GM10266 (cell line): ENCODE data around the gene CTNNBIP1.

Source experiments
- DNase-seq: peaks from one replicate; pipeline ENCODE4 v3.0.0; 2012; ENCODE audit errors: extremely low spot score
- CTCF ChIP-seq: IDR thresholded peaks from 2 replicates; pipeline ENCODE4 v1.5.1; 2012; ENCODE audit warnings: mild to moderate bottlenecking, low read depth; ENCODE audit not compliant: control insufficient read depth, insufficient read depth; ENCODE audit errors: missing control alignments

CTNNBIP1 gene

GRCh38 chr1:9863371-9863770 is 46.7 kb downstream of the CTNNBIP1 start:
- DNase-seq = no peak
- TF ChIP-seq CTCF = no peak

GRCh38 chr1:9861360-9861759 is 48.7 kb downstream of the CTNNBIP1 start:
- TF ChIP-seq CTCF = no peak
- DNase-seq = no peak

GRCh38 chr1:9860887-9861286 is 49.2 kb downstream of the CTNNBIP1 start:
- no peak for DNase-seq
- TF ChIP-seq CTCF = no peak

GRCh38 chr1:9859281-9860014 is 50.6 kb downstream of the CTNNBIP1 start:
- no peak for TF ChIP-seq CTCF
- no peak for DNase-seq

GRCh38 chr1:9858293-9859035 is 51.6 kb downstream of the CTNNBIP1 start:
- no peak for TF ChIP-seq CTCF

GRCh38 chr1:9855186-9855585 is 54.9 kb downstream of the CTNNBIP1 start:
- DNase-seq = no peak
- TF ChIP-seq CTCF = no peak

More at GRCh38 chr1:9858293-9859035, 51.6 kb downstream of the CTNNBIP1 start:
- DNase-seq = no peak

- TF ChIP-seq CTCF = no peak
- DNase-seq = no peak
Measured at GRCh38 chr1:9853249-9853595, 56.8 kb downstream of the CTNNBIP1 start.
